NCI-H510A (cell line): Measurements from ENCODE around the gene MRPL54.
"Not testable (repeated sequence)": the region's sequence is repeated elsewhere in the genome, so short reads cannot be mapped to it uniquely, and the experiment has no call there.

Experiments
- DNase-seq: peaks from one replicate; lab custom pipeline; 2025; lab: John Stamatoyannopoulos, UW

Gene MRPL54

GRCh38 chr19:3810708-3811355 is 48.4 kb downstream of the MRPL54 start:
- DNase-seq: no peak

- no peak for DNase-seq
These were observed 51.3 kb downstream of the MRPL54 start for GRCh38 chr19:3813473-3814392.

GRCh38 chr19:3814648-3815047 is 52.2 kb downstream of the MRPL54 start:
- DNase-seq: no peak

GRCh38 chr19:3816148-3816547 is 53.7 kb downstream of the MRPL54 start:
- not testable (repeated sequence) for DNase-seq

- DNase-seq: no peak
These were observed 54.2 kb downstream of the MRPL54 start for GRCh38 chr19:3816566-3817218.
